Body of pancreas (tissue), 4 donors: ENCODE measurements around the gene DCLK3.

Experiments used
- POLR2A ChIP-seq, 3 donors: fragments of 450-650 bp; IDR thresholded peaks; one replicate each; pipeline ENCODE4 v1.6.1; 2016; ENCODE audit warnings: antibody characterized with exemption in 3 of 3, mild to moderate bottlenecking in 2 of 3
- TF ChIP-seq, protein P1 (sequence below), 7 experiments: fragments of 450-650 bp in 4 of 7; fragments of 200-600 bp in 3 of 7; sonication (generic) in 3 of 7; IDR thresholded peaks; one replicate each; pipeline ENCODE4 v1.5.1; 2016 to 2019; ENCODE audit warnings: antibody characterized with exemption in 7 of 7

DNA sequence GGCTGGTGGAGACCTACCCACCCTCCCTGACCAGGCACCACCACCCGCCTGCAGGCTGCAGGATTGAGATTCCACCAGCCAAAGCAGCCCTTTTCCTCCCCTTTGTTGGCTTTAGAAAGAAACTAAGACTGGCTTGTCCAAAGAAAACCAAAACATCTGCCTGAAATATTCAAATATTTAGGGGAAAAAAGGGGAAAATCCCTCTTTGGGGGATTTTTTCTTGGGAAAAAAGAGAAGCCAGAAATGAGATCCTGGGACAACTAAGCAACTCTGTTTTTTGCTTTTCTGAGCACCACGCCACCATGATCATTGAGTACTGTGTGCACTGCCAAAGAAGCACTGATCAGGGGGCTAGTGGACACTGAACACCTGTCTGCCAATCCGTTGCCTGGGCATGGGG, 2.6 kb downstream of the DCLK3 start:
- no peak for TF ChIP-seq POLR2A (IDR thresholded peaks at IDR 0.05)
- TF ChIP-seq, protein P1, sequence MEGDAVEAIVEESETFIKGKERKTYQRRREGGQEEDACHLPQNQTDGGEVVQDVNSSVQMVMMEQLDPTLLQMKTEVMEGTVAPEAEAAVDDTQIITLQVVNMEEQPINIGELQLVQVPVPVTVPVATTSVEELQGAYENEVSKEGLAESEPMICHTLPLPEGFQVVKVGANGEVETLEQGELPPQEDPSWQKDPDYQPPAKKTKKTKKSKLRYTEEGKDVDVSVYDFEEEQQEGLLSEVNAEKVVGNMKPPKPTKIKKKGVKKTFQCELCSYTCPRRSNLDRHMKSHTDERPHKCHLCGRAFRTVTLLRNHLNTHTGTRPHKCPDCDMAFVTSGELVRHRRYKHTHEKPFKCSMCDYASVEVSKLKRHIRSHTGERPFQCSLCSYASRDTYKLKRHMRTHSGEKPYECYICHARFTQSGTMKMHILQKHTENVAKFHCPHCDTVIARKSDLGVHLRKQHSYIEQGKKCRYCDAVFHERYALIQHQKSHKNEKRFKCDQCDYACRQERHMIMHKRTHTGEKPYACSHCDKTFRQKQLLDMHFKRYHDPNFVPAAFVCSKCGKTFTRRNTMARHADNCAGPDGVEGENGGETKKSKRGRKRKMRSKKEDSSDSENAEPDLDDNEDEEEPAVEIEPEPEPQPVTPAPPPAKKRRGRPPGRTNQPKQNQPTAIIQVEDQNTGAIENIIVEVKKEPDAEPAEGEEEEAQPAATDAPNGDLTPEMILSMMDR (IDR thresholded peaks at IDR 0.05): no peak
